Measurements from ENCODE around the gene BEGAIN.

Gene BEGAIN

GRCh38 chr14:100615736-100616695 is 28.8 kb upstream of the BEGAIN start:
- no peak for DNase-seq

- no peak for DNase-seq
Measured at GRCh38 chr14:100614803-100615202, 27.6 kb upstream of the BEGAIN start.

GRCh38 chr14:100612986-100613385 is 25.8 kb upstream of the BEGAIN start:
- DNase-seq = no peak

GRCh38 chr14:100611811-100612480 is 24.7 kb upstream of the BEGAIN start:
- DNase-seq = no peak

- DNase-seq = no peak
Measured at GRCh38 chr14:100610511-100611217, 23.4 kb upstream of the BEGAIN start.

GRCh38 chr14:100609941-100610391 is 22.7 kb upstream of the BEGAIN start:
- DNase-seq = no peak

GRCh38 chr14:100609331-100609870 is 22.2 kb upstream of the BEGAIN start:
- DNase-seq = no peak

GRCh38 chr14:100608586-100609330 is 21.5 kb upstream of the BEGAIN start:
- DNase-seq = no peak

GRCh38 chr14:100608064-100608463 is 20.8 kb upstream of the BEGAIN start:
- no peak for DNase-seq

- no peak for DNase-seq
Measured at GRCh38 chr14:100607611-100607956, 20.4 kb upstream of the BEGAIN start.

GRCh38 chr14:100606687-100607610 is 19.7 kb upstream of the BEGAIN start:
- DNase-seq = no peak

GRCh38 chr14:100605706-100606686 is 18.8 kb upstream of the BEGAIN start:
- DNase-seq = no peak

GRCh38 chr14:100605230-100605629 is 18.0 kb upstream of the BEGAIN start:
- no peak for DNase-seq

GRCh38 chr14:100604709-100605108 is 17.5 kb upstream of the BEGAIN start:
- DNase-seq = no peak

- DNase-seq = no peak
Measured at GRCh38 chr14:100604121-100604501, 16.9 kb upstream of the BEGAIN start.

GRCh38 chr14:100603341-100604120 is 16.3 kb upstream of the BEGAIN start:
- DNase-seq = no peak

- DNase-seq = no peak
Measured at GRCh38 chr14:100602621-100603230, 15.5 kb upstream of the BEGAIN start.

- no peak for DNase-seq
Measured at GRCh38 chr14:100601914-100602313, 14.7 kb upstream of the BEGAIN start.

- no peak for DNase-seq
Measured at GRCh38 chr14:100601064-100601463, 13.8 kb upstream of the BEGAIN start.

Data from NCI-H510A (cell line).